C4-2B (cell line): ENCODE measurements around the gene UACA.

Source experiments
- H3K27ac ChIP-seq: fragments of 450-650 bp; 2 replicates; pipeline ENCODE4 v1.5.1; 2017
- ZFX ChIP-seq: fragments of 450-650 bp; IDR thresholded peaks from 2 replicates; pipeline ENCODE4 v1.6.1; 2017
- TF ChIP-seq, protein P1 (sequence below): fragments of 450-650 bp; conservative IDR thresholded peaks from 2 replicates; pipeline ENCODE4 v1.5.1; 2017; ENCODE audit warnings: mild to moderate bottlenecking

UACA gene

DNA sequence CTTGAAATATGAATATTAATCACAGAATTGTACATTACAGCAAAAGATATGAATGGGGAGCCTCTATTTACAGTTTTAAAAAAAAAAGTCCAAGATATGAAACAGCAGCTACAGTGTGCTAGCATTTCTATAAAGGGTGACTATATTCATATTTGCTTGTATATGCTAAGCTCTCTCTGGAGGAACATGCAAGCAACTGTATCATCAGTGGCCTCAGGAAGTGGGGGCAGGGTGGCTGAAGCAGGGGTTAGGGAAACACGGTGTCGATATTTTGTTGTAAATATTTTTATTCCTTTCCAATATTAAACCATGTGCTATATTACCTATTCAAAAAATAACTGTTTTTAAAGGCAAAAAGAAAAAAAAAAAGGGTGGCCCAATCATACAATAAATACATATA lies 2.3 kb downstream of the UACA start:
- no peak overlapping the region for H3K27ac ChIP-seq
- no peak for TF ChIP-seq ZFX
- TF ChIP-seq, protein P1, sequence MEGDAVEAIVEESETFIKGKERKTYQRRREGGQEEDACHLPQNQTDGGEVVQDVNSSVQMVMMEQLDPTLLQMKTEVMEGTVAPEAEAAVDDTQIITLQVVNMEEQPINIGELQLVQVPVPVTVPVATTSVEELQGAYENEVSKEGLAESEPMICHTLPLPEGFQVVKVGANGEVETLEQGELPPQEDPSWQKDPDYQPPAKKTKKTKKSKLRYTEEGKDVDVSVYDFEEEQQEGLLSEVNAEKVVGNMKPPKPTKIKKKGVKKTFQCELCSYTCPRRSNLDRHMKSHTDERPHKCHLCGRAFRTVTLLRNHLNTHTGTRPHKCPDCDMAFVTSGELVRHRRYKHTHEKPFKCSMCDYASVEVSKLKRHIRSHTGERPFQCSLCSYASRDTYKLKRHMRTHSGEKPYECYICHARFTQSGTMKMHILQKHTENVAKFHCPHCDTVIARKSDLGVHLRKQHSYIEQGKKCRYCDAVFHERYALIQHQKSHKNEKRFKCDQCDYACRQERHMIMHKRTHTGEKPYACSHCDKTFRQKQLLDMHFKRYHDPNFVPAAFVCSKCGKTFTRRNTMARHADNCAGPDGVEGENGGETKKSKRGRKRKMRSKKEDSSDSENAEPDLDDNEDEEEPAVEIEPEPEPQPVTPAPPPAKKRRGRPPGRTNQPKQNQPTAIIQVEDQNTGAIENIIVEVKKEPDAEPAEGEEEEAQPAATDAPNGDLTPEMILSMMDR = no peak

DNA sequence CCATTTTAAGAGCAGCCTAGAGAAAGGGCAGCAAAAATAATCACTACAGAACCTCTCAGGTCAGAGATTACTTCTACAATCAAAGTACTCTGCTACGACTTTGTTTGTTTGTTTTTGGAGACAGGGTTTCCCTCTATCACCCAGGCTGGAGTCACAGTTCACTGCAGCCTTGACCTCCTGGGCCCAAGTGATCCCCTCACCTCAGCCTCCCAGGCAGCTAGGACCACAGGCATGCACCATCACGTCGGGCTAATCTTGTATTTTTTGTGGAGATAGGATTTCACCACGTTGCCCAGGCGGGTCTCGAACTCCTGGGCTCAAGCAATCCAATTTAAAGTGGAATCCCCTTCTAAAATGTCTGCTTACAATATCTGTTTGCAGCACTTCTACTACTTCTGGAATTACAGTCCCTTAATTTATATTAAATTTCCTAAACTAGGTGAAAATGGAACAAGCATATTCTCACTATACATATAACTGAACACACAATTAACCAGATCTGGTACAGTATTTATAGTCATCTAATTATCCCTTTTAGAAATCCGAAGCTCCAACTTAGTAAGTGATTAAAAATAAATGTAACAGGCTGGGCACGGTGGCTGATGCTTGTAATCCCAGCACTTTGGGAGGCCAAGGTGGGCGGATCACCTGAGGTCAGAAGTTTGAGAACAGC lies 4.4 kb downstream of the UACA start:
- no peak overlapping the region for H3K27ac ChIP-seq
- no peak for TF ChIP-seq ZFX
- TF ChIP-seq, protein P1 = no peak

DNA sequence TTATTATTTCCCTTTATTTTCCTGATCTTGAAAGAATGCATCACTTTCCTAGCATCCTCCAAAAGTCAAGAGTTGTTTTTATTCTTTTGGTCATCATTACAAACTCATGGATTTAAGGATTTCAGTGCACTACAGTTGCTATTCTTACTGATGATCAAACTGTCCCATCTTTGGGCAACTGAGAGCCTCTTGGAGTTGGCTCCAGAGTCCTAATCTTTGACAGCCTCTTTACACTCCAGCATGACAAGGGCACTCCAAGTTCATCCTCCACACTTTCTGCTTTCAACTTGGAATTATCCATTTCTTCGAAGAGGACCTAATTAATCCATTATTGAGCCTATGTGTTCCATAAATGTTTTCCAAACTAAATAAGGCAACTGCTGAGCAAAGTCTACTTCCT lies 5.7 kb downstream of the UACA start:
- TF ChIP-seq, protein P1 = no peak
- no peak for TF ChIP-seq ZFX
- H3K27ac ChIP-seq = no peak overlapping the region

DNA sequence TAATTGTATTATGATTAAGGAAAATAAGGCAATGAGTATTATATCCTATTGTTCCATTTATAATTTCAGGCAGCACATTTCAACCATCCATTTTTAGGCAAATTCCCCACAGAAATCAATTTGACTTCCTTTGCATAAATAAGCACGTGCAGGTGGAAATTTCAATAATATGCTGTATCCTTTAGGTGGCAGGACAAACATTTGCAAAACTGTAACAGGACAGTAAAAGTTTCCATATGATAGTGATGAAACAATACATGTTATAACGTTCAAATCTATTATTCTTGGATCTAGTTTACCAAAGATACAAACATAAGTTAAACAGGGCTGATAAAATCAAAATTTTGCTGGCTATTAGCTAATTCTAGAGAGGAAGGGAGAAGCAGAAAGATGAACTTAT lies 8.5 kb downstream of the UACA start:
- no peak for TF ChIP-seq ZFX
- TF ChIP-seq, protein P1 = peak; percentile 8; the same call in 1 of the 2 replicates
- no peak overlapping the region for H3K27ac ChIP-seq

DNA sequence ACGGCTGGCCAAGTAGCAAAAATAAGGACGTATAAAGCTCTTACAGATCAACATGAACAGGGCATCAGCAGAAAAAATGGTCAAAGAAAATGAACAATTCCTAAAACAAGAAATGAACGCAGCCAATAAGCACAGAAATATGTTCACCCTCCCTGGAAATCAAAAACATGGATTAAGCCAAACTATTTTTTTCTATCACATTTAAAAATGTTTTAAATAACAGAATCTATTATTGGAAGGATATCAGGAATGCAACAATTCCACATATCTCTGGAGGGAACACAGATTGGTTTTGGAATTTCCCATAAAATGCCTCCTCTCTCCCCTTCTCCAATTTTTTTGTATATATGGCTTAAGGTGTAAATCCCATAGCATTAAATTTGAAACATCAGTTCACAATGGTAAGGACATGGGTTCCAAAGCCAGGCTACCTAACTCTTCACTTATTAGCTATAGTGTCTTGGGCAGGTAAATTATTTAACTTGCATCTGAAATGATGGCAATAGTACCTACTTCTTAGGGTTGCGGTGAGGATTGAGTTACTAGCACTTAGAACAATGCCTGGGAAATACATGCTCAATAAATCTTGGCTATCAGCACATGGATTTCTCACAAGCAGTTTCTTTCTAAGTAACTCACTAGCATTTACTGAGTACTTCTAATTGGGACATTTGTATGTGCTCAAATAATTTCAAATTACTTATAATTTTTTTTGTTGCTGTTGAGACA lies 10.1 kb downstream of the UACA start:
- TF ChIP-seq ZFX = no peak
- TF ChIP-seq, protein P1 = no peak
- no peak overlapping the region for H3K27ac ChIP-seq

DNA sequence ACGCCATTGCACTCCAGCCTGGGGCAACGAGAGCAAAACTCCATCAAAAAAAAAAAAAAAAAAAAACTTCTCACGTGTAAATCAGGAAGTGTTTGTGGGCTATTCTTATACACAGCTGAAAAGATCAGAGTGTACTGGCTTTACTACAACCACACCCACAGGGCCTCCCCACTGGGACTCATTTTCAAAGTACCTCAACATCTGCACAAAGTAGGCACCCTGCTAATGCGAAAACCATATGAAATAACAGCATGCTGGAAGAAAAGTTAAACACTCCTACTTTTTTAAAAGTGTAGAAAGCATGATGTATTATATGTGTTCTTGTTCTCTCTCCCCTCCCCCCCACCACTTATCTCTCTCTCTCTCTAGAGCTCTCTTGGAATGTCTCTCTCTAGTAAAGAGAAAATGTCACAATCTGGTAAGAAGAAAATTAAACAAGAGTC lies 11.1 kb downstream of the UACA start:
- TF ChIP-seq, protein P1 = no peak
- TF ChIP-seq ZFX = no peak
- H3K27ac ChIP-seq = no peak overlapping the region

DNA sequence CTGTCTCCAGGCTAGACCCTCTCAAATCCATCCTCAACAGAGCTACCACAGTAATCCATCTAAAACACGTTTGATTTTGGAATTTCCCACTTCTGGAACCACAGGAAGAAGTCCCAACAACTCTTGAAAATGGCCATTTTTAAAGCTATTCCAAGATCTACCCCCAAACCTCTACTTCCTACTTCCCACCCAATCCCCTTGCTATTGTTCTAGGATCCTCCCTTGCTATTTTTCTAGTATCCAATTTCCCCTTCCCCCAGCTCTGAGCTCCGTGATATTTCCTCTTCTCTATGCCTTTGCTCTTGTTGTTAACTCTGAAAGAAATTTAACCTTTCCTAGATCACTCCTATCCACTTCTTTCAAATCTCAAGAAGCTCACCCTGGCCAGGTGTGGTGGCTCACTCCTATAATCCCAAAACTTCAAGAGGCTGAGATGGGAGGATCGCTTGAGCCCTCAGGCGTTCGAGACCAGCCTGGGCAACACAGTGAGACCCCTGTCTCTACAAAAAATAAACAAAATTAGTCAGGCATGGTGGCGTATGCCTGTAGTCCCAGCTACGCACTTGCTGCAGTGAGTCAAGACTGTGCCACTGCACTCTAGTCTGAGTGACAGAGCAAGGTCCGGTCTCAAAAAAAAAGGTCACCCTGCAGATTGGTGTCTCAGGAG lies 13.0 kb downstream of the UACA start:
- TF ChIP-seq, protein P1 = no peak
- no peak overlapping the region for H3K27ac ChIP-seq
